Transverse colon (tissue), 4 donors: Measurements from ENCODE around the gene PMM1.

ENCODE experiments used
- EP300 ChIP-seq: sonication (generic); formaldehyde crosslinking; IDR thresholded peaks from one replicate; pipeline ENCODE4 v1.6.1; 2017; ENCODE audit warnings: antibody characterized with exemption, low read depth
- POLR2A ChIP-seq: fragments of 450-650 bp; IDR thresholded peaks from one replicate; pipeline ENCODE4 v1.6.1; 2016; ENCODE audit warnings: antibody characterized with exemption, mild to moderate bottlenecking, moderate library complexity
- POLR2AphosphoS5 ChIP-seq, 3 donors: sonication (generic); formaldehyde crosslinking; IDR thresholded peaks; one replicate each; pipeline ENCODE4 v1.6.1; 2016; ENCODE audit warnings: antibody characterized with exemption in 3 of 3
- TF ChIP-seq, protein P1 (sequence below), 5 experiments: fragments of 200-600 bp in 3 of 5; fragments of 450-650 bp in 2 of 5; sonication (generic) in 3 of 5; IDR thresholded peaks; 1 replicate in 2 of 5; 2 replicates in 3 of 5; pipeline ENCODE4 v1.5.1; 2016 to 2017; ENCODE audit warnings: antibody characterized with exemption in 5 of 5, inconsistent platforms in 3 of 5, mild to moderate bottlenecking in 2 of 5, moderate library complexity in 1 of 5

GRCh38 chr22:41579297-41579996 is 10.2 kb downstream of the PMM1 start:
- TF ChIP-seq POLR2A (no peak), EP300 (no peak), POLR2AphosphoS5 (IDR thresholded peaks at IDR 0.05) (no peak)
- TF ChIP-seq, protein P1, sequence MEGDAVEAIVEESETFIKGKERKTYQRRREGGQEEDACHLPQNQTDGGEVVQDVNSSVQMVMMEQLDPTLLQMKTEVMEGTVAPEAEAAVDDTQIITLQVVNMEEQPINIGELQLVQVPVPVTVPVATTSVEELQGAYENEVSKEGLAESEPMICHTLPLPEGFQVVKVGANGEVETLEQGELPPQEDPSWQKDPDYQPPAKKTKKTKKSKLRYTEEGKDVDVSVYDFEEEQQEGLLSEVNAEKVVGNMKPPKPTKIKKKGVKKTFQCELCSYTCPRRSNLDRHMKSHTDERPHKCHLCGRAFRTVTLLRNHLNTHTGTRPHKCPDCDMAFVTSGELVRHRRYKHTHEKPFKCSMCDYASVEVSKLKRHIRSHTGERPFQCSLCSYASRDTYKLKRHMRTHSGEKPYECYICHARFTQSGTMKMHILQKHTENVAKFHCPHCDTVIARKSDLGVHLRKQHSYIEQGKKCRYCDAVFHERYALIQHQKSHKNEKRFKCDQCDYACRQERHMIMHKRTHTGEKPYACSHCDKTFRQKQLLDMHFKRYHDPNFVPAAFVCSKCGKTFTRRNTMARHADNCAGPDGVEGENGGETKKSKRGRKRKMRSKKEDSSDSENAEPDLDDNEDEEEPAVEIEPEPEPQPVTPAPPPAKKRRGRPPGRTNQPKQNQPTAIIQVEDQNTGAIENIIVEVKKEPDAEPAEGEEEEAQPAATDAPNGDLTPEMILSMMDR (IDR thresholded peaks at IDR 0.05): no peak
